HG03432 (cell line): ENCODE data around the gene NUTM1.

Experiments used
- ATAC-seq: cut with Tn5 transposase; IDR thresholded peaks from one replicate; pipeline ENCODE4 v1.9.1; 2021; ENCODE audit warnings: mild to moderate bottlenecking, moderate library complexity; ENCODE audit not compliant: unreplicated experiment

NUTM1 gene

GRCh38 chr15:34342737-34343575, at the start of gene NUTM1, which contains the start of gene NOP10:
Gene NUTM1 (plus strand): TSS chr15:34343315. CDS start chr15:34343697, 382 bp downstream.
Gene NOP10 (minus strand): TSS chr15:34343136. CDS start chr15:34343073, 63 bp downstream.
- ATAC-seq, result peak; percentile 90

DNA sequence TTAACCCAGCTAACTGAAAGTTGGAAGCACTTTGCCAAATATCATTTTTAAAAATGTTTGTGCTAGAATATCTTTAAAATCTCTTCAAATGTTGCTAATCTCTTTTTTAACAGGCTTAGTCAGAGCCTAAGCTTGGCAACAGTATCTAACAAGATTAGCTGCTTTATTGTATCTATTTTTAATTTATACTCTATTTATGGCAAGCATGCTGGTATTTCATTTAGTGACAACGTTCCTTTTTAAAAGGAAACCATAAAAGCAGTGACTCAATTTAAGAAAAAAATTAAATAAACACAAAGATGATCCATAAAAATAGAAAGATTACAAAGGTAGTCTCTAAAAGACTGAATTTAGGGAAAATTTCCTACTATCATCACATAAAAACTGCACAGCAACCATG, 46.1 kb upstream of the NUTM1 start:
- no peak for ATAC-seq

DNA sequence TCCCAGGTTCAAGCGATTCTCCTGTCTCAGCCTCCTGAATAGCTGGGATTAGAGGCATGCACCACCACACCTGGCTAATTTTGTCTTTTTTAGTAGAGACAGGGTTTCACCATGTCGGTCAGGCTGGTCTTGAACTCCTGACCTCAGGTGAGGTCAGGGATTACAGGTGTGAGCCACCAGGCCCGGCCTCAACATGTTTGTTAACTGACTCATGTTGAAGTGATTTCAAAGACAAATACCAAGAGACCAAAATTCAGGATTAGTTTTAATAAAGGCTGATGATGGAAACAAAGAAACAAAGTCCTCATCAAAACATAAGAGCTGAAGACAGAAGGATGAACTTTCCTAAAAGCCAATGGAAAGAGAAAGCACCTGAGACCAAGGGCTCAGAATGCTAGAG, 42.1 kb upstream of the NUTM1 start:
- no peak for ATAC-seq

GRCh38 chr15:34304613-34305012, 38.5 kb upstream of the NUTM1 start:
- no peak for ATAC-seq

GRCh38 chr15:34311563-34311962, 31.6 kb upstream of the NUTM1 start:
- no peak for ATAC-seq

GRCh38 chr15:34314491-34315490, 28.3 kb upstream of the NUTM1 start:
- ATAC-seq, result no peak

GRCh38 chr15:34318277-34319079, 24.6 kb upstream of the NUTM1 start:
- peak; percentile 73 for ATAC-seq

GRCh38 chr15:34323217-34323616, 19.9 kb upstream of the NUTM1 start:
- no peak for ATAC-seq

DNA sequence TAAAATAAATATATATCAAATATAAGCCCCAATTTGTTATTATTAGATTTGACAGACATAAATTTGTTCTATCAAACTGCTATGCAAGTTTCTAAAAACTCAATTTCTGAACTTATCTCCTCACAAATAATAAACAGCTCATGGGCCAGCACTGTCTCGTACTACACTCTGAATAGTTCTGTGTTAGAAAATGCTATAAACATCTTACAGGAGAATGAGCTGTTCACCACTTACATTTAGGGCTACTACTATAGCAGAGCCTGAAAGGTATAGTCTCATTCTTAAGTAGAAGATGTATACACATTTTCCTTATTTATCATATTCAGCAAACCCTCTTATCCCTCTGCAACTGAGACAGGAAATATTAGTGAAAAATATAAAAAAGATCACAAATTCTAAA, 18.2 kb upstream of the NUTM1 start:
- no peak for ATAC-seq

DNA sequence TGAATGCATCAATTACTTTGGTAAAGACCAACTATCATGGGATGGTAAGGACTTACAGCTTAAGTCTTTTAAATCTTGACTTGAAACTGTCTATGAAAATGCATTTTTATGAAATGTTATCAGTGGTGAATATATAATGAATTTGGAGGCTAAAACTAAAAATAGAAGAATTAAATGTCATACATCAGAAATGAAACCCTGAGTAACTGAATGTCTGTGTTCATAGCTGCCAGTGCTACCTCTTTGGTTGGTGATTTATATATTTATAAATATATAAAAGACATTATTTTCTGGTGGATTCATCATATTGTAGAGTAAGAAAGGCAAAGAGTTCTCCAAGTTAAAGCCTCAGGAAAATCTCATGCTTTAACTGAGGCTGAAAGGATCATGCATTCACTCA, 17.7 kb upstream of the NUTM1 start:
- ATAC-seq, result no peak

- no peak for ATAC-seq
These were observed 15.2 kb upstream of the NUTM1 start for GRCh38 chr15:34327906-34328305.

GRCh38 chr15:34329006-34329405, 14.1 kb upstream of the NUTM1 start:
- ATAC-seq, result no peak

DNA sequence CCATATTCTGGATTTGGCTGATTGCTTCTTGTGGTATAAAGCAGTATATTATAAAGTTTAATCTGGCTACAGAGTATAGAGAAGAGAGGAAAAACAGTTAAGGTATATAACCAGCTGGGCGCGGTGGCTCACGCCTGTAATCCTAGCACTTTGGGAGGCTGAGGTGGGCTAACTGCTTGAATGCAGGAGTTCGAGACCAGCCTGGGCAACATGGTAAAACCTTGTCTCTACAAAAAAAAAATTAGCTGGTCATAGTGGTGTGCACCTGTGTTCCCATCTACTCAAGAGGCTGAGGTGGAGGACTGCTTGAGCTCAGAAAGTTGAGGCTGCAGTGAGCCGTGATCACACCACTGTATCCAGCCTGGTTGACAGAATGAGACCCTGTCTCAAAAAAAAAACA, 12.8 kb upstream of the NUTM1 start:
- ATAC-seq, result no peak

DNA sequence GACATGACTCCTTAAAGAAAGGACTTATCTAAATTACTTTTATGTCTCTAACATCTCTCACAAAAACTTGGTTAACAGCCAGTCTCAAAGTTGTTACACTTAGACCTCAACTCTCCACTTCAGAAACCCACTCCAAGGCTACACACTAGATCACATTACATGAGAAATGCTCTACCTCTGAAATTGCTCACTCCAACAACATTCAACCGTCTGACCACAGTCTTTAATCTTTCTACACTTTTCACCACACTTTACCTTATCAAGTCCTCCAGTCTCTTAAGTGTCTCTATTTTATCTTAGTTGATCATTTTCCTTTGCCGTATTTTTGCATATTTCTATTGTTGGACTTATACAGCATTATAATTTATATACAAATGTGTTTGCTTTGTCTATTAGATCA, 11.3 kb upstream of the NUTM1 start:
- ATAC-seq, result no peak

DNA sequence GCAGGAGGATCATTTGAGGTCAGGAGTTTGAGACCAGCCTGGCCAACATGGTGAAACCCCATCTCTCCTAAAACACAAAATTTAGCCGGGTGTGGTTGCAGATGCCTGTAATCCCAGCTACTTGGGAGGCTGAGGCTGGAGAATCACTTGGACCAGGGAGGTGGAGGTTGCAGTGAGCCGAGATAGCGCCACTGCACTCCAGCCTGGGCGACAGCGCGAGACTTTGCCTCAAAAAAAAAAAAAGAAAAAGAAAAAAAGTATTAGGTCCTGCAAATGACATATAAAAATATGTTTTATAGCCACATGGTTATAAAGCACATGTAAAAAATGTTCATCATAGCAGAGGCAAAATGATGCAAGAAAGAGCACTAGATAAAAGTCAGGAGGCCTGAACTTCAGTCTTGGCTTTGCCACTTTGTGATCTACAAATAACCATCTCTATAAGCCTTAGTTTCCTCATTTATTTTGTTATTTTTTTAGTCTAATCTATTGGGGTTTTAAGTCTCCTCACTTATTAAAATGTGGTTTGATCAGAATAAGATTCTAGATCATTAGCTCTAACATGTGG, 10.5 kb upstream of the NUTM1 start:
- no peak for ATAC-seq

GRCh38 chr15:34334672-34335071, 8.4 kb upstream of the NUTM1 start:
- ATAC-seq, result no peak

GRCh38 chr15:34335176-34336032, 7.7 kb upstream of the NUTM1 start:
- ATAC-seq, result no peak

- no peak for ATAC-seq
These were observed 6.7 kb upstream of the NUTM1 start for GRCh38 chr15:34336231-34336990.
